Measurements from ENCODE around the gene TPX2. TPM values are rescaled to one million over a fixed set of nuclear protein-coding genes. Genes with fewer than 3 reads are reported as not detected.

The TPX2 gene
- total RNA-seq, 4 donors from 2014 or later = 3.2 to 15.7 (median 7.8) TPM

GRCh38 chr20:31820228-31820627 lies 81.1 kb downstream of the TPX2 start:
- H3K36me3 ChIP-seq = no peaks in the 10 kb centered on the region
- intact Hi-C loops (cut with DNase I; ENCODE audit: low total_unique reads) (loop anchor here (10.0 kb wide), 1 partner anchor 215 kb away; no protein-coding TSS in a partner anchor), in situ Hi-C loops (cut with MboI; ENCODE audit: low pct_ligation_motif_present in 1 of 4, low pct_unique_long_range_greater_than_20kb in 1 of 4, low sequenced_read_pairs in 3 of 4) (no loop called here)
- no peaks in the 10 kb centered on the region for H3K9me3 ChIP-seq
- TF ChIP-seq POLR2A (IDR thresholded peaks at IDR 0.05) (no peak), EP300 (IDR thresholded peaks at IDR 0.05; ENCODE audit: low read depth) (no peak), POLR2AphosphoS5 (IDR thresholded peaks at IDR 0.05) (no peak)
- TF ChIP-seq, protein P1, sequence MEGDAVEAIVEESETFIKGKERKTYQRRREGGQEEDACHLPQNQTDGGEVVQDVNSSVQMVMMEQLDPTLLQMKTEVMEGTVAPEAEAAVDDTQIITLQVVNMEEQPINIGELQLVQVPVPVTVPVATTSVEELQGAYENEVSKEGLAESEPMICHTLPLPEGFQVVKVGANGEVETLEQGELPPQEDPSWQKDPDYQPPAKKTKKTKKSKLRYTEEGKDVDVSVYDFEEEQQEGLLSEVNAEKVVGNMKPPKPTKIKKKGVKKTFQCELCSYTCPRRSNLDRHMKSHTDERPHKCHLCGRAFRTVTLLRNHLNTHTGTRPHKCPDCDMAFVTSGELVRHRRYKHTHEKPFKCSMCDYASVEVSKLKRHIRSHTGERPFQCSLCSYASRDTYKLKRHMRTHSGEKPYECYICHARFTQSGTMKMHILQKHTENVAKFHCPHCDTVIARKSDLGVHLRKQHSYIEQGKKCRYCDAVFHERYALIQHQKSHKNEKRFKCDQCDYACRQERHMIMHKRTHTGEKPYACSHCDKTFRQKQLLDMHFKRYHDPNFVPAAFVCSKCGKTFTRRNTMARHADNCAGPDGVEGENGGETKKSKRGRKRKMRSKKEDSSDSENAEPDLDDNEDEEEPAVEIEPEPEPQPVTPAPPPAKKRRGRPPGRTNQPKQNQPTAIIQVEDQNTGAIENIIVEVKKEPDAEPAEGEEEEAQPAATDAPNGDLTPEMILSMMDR (IDR thresholded peaks at IDR 0.05) = no peak
- no peak for DNase-seq
- no peak overlapping the region for H3K27ac ChIP-seq
- WGBS, 2 donors (ENCODE audit: low coverage in 1 of 2) = 92% methylated on average over 5 of the region's 6 CpGs; no CpG with 5 or more reads in 1 of the 2 donors
- no peaks in the 10 kb centered on the region for H3K27me3 ChIP-seq
- peaks cover 0 to 15% (median 9%) of the 10 kb centered on the region in 4 donors for H3K4me1 ChIP-seq
- no peak overlapping the region for H3K4me3 ChIP-seq

DNA sequence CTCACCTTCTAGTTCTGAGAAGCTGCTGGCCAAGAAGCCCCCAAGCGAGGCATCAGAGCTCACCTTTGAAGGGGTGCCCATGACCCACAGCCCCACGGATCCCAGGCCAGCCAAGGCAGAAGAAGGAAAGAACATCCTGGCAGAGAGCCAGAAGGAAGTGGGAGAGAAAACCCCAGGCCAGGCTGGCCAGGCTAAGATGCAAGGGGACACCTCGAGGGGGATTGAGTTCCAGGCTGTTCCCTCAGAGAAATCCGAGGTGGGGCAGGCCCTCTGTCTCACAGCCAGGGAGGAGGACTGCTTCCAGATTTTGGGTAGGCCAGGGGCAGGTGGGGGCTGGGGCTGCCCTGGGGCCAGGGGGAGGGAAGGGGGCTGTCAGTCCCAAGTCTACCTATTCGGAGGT lies 82.3 kb downstream of the TPX2 start:
- DNase-seq = no peak
- TF ChIP-seq POLR2AphosphoS5 (IDR thresholded peaks at IDR 0.05) (no peak), EP300 (IDR thresholded peaks at IDR 0.05; ENCODE audit: low read depth) (no peak), POLR2A (IDR thresholded peaks at IDR 0.05) (no peak)
- TF ChIP-seq, protein P1 (IDR thresholded peaks at IDR 0.05) = no peak
- no peak overlapping the region for H3K27ac ChIP-seq
- 58% methylated on average over 5 of the region's 5 CpGs; no CpG with 5 or more reads in 1 of the 2 donors for WGBS, 2 donors (ENCODE audit: low coverage in 1 of 2)
- no peak overlapping the region for H3K4me3 ChIP-seq
- no peaks in the 10 kb centered on the region for H3K27me3 ChIP-seq
- no peaks in the 10 kb centered on the region for H3K9me3 ChIP-seq
- in situ Hi-C loops (cut with MboI; ENCODE audit: low pct_ligation_motif_present in 1 of 4, low pct_unique_long_range_greater_than_20kb in 1 of 4, low sequenced_read_pairs in 3 of 4) = no loop called here
- intact Hi-C loops (cut with DNase I; ENCODE audit: low total_unique reads) = loop anchor here (10.0 kb wide), 1 partner anchor 213 kb away; no protein-coding TSS in a partner anchor
- H3K36me3 ChIP-seq = no peaks in the 10 kb centered on the region
- H3K4me1 ChIP-seq = peaks cover 0 to 9% (median 4%) of the 10 kb centered on the region in 4 donors

DNA sequence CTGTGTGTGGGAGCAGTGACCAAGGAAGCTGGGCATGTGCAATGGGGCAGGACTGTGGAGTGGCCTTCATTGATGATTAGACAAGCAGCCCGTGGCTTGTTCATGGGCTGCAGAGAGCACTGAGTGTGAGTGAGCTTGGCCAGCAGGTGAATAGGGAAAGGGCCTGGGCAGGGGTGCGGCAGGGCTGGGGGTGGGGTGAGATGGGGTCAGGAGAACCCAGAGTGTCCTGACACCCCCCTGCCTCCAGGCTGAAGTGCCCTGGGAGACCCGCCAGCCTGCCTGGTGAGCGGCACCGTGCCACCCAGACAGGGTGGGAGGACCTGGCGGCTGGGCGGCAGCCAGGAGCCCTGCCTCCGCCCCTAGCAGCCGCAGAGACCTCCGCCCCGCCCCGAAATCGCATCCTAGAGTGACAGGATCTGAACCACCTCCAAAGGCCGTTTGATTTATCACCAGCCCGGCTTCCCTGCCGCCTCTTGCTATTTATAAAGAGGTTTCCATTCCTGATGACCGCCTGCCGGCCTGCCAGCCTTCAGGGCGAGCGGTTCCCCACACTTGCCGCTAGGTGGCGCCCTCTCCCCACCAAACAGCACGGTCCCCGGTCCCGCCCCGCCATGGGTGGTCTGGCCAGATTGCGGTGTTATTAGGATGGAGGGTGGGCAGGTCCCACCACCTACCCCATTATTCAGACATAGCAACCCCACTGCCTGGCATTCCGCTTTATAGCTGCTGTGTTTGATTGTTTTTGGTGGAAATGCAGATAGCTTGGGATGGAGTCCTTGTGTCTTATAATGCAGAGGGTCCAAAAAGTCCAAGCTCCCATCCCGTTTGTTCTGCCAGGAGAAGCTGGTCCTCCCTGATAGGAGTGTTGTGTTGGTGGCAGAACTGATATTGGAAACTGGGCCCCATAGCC lies 83.6 kb downstream of the TPX2 start:
- no peaks in the 10 kb centered on the region for H3K9me3 ChIP-seq
- no peaks in the 10 kb centered on the region for H3K27me3 ChIP-seq
- H3K4me3 ChIP-seq = peak overlapping the region in 1 of 4 donors; percentile 12
- H3K4me1 ChIP-seq = peaks cover 0 to 9% (median 4%) of the 10 kb centered on the region in 4 donors
- 0 to 4% methylated on average over 9 to 27 of the region's 29 CpGs for WGBS, 2 donors (ENCODE audit: low coverage in 1 of 2)
- no peaks in the 10 kb centered on the region for H3K36me3 ChIP-seq
- TF ChIP-seq, protein P1 (IDR thresholded peaks at IDR 0.05) = peak; percentile 96 to 99 (median 98)
- TF ChIP-seq POLR2AphosphoS5 (IDR thresholded peaks at IDR 0.05) (no peak), EP300 (IDR thresholded peaks at IDR 0.05; ENCODE audit: low read depth) (no peak), POLR2A (IDR thresholded peaks at IDR 0.05) (no peak)
- in situ Hi-C loops (cut with MboI; ENCODE audit: low pct_ligation_motif_present in 1 of 4, low pct_unique_long_range_greater_than_20kb in 1 of 4, low sequenced_read_pairs in 3 of 4) = no loop called here
- DNase-seq = peak; percentile 73
- no peak overlapping the region for H3K27ac ChIP-seq
- intact Hi-C loops (cut with DNase I; ENCODE audit: low total_unique reads) = loop anchor here (10.0 kb wide), 1 partner anchor 212 kb away; no protein-coding TSS in a partner anchor

- intact Hi-C loops (cut with DNase I; ENCODE audit: low total_unique reads) (loop anchor here (10.0 kb wide), 1 partner anchor 211 kb away; no protein-coding TSS in a partner anchor), in situ Hi-C loops (cut with MboI; ENCODE audit: low pct_ligation_motif_present in 1 of 4, low pct_unique_long_range_greater_than_20kb in 1 of 4, low sequenced_read_pairs in 3 of 4) (no loop called here)
- Histone ChIP-seq H3K27ac (no peak overlapping the region), H3K36me3 (no peaks in the 10 kb centered on the region), H3K9me3 (no peaks in the 10 kb centered on the region), H3K27me3 (no peaks in the 10 kb centered on the region), H3K4me3 (no peak overlapping the region), H3K4me1 (peaks cover 0 to 9% (median 4%) of the 10 kb centered on the region in 4 donors)
- DNase-seq = no peak
- WGBS, 2 donors (ENCODE audit: low coverage in 1 of 2) = 66% methylated on average over 14 of the region's 14 CpGs; no CpG with 5 or more reads in 1 of the 2 donors
- no peak for TF ChIP-seq POLR2A (IDR thresholded peaks at IDR 0.05)
- no peak for TF ChIP-seq EP300 (IDR thresholded peaks at IDR 0.05; ENCODE audit: low read depth)
- TF ChIP-seq, protein P1 (IDR thresholded peaks at IDR 0.05) = no peak
- no peak for TF ChIP-seq POLR2AphosphoS5 (IDR thresholded peaks at IDR 0.05)
Observed at GRCh38 chr20:31823360-31824124, 84.5 kb downstream of the TPX2 start.
